ENCODE data around the gene RPL38. TPM values are rescaled to one million over a fixed set of nuclear protein-coding genes. Genes with fewer than 3 reads are reported as not detected.
"Not testable (repeated sequence)": the region's sequence is repeated elsewhere in the genome, so short reads cannot be mapped to it uniquely, and the experiment has no call there.

Gene RPL38
- total RNA-seq, 1 donor: 976 TPM

DNA sequence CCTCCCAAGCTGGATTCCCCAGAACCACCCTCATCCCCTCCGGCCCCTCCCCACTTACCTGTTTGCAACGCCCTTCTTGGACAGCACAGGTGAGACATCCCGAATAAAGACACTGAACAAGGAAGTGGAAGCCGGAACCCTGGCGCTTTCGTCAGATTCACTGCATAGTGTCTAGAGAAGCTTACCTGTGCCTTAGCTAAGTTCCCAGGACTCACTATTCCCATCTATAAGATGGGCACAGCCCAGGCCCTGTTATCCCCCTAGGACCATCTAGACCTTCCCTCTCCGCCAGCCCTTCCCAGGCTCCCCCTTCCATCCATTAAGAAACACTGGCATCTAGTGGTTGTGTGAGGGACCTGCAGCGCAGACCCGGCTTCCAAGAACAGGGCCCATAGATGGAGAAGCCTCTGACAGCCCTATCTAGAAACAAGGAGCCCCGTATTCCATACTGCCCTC is 26.9 kb upstream of the RPL38 start:
- Histone ChIP-seq H3K4me1 (ENCODE audit: insufficient read depth, low read length) (no peaks in the 10 kb centered on the region), H3K9me3 (ENCODE audit: low read depth, low read length) (no peaks in the 10 kb centered on the region), H3K27me3 (ENCODE audit: insufficient read depth, low read length) (peaks cover 3% of the 10 kb centered on the region), H3K4me3 (ENCODE audit: low read length) (no peak overlapping the region)

DNA sequence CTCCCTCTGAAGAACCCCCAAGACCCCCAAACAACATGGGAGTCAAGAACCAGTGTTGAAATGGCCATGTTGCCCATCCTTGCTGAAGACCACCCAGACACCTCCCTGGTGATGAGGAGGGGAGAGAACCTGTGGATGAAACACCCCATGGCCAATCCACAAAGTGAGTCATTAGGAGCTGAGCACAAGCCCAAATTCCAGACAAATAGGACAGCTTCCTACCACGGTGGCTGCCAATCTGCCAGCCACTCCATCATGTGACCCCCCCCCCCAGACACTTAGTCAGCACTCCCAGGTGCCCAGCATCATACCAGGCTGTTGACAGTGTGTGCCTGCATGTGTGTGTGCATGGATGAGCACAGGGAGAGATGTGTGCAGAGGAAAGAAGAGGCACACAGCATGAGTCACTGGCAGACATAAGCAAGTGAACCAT is 26.4 kb upstream of the RPL38 start:
- Histone ChIP-seq H3K4me1 (ENCODE audit: insufficient read depth, low read length) (no peaks in the 10 kb centered on the region), H3K9me3 (ENCODE audit: low read depth, low read length) (no peaks in the 10 kb centered on the region), H3K4me3 (ENCODE audit: low read length) (no peak overlapping the region), H3K27me3 (ENCODE audit: insufficient read depth, low read length) (peaks cover 3% of the 10 kb centered on the region)

DNA sequence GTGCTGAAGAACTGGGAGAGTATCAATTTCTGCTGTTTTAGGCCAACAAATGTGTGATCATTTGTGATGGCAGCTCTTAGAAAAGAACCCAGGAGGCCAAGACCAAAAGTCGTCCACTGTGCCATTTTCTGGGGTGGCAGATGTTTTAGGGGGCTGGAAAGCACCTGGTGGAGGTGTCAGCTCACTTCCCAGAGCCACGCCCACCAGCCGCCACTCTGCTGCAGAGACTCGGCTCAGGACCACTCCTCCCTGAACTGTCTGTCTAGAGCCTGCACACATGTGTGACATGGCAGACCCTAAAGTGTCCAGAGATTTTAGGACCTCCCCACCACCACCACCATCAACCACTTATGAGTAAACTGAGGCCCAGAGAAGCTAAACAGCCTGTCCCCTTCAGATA is 23.9 kb upstream of the RPL38 start:
- Histone ChIP-seq H3K4me1 (ENCODE audit: insufficient read depth, low read length) (no peaks in the 10 kb centered on the region), H3K4me3 (ENCODE audit: low read length) (no peak overlapping the region), H3K9me3 (ENCODE audit: low read depth, low read length) (no peaks in the 10 kb centered on the region), H3K27me3 (ENCODE audit: insufficient read depth, low read length) (peaks cover 3% of the 10 kb centered on the region)

DNA sequence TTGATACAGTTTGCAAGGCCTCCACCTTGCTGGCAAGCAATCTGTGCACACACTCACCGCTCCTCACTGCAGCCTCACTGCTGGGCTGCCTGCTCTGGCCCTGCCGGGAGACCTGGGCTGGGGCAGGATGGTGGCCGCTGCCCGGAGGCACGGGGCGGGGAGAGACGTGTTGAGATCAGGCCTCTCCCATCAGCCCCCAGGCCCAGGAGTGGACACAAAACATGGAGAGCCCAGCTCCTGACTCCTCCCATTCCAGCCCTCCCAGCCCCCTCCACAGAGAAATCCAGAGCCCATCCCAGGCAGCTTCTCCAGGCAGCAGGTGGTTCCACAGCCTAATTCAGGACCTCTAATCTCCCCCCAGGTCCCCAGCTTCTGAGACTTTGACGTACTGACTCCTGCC is 23.1 kb upstream of the RPL38 start:
- H3K4me3 ChIP-seq (ENCODE audit: low read length): no peak overlapping the region
- H3K4me1 ChIP-seq (ENCODE audit: insufficient read depth, low read length): no peaks in the 10 kb centered on the region
- no peaks in the 10 kb centered on the region for H3K9me3 ChIP-seq (ENCODE audit: low read depth, low read length)
- H3K27me3 ChIP-seq (ENCODE audit: insufficient read depth, low read length): peaks cover 3% of the 10 kb centered on the region

DNA sequence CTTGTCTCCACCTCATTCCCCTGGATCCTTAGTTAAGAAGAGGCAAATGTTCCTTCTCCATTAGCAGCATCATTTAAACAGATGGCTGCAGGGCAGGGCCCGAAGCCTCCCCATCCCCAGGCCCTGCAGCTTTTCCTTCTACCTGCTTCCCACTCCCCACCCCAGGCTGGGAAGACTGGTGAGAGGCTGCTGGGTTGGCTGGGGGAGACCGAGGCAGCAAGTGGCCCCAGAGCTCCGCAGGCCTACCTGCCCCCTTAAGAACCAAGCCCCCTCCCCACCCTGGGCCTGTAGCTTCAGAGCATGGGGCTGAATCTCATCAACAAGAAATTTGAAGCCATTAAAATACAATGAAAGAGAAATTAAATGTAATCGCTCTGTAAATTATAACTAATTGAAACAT is 22.1 kb upstream of the RPL38 start:
- H3K27me3 ChIP-seq (ENCODE audit: insufficient read depth, low read length): peaks cover 2% of the 10 kb centered on the region
- no peaks in the 10 kb centered on the region for H3K9me3 ChIP-seq (ENCODE audit: low read depth, low read length)
- no peaks in the 10 kb centered on the region for H3K4me1 ChIP-seq (ENCODE audit: insufficient read depth, low read length)
- no peak overlapping the region for H3K4me3 ChIP-seq (ENCODE audit: low read length)

DNA sequence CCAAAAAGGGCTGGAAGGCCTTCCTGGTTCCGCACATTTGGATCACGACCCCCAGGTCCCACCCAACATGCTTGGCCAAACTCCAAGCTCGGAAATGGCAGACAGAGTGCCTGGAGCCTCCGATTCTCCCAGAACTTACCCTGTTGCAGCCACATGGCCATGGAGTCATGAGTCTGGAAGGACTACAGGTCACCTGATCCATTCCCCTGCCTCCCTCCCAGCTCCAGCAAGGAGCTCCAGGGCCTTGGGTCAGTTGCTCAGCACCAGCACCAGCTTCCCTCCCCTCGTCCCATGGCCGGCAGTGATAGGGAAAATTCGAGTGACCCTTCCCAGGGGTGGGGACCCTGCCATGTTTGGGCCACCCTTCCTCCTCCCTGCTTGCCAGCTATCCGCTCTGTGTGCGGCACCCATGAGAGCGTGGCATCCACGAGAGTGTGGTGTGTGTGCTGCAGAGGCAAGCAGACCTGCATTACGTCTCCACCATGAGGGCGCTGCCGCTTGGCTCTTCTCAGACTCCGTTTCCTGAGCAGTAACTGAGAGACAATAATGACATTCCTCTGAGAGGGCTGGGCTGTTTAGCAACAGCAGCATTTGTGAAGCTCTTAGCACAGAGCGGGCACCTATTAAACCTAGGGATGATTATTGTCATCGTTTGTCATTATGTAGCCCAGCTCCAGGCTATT is 21.3 kb upstream of the RPL38 start:
- H3K4me3 ChIP-seq (ENCODE audit: low read length): no peak overlapping the region
- no peaks in the 10 kb centered on the region for H3K4me1 ChIP-seq (ENCODE audit: insufficient read depth, low read length)
- no peaks in the 10 kb centered on the region for H3K27me3 ChIP-seq (ENCODE audit: insufficient read depth, low read length)
- H3K9me3 ChIP-seq (ENCODE audit: low read depth, low read length): no peaks in the 10 kb centered on the region

DNA sequence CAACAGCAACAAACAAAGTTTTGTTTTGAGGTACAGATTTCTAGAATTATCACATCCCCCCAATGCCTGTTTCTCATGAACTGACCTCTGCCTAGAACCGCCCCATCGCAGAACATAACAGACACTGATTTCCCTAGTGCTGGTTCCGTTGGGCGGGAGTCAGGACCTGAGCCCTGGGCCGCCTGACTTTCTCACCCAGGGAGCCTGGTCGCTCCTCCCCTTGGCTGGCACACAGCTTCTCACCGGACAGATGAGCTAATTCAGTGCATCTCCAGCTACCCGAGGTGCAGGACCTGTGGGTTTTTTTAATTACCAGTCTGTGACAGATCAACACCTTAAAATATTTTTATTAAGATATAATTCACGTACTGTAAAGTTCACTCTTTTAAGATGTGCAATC is 20.1 kb upstream of the RPL38 start:
- H3K9me3 ChIP-seq (ENCODE audit: low read depth, low read length): no peaks in the 10 kb centered on the region
- H3K4me1 ChIP-seq (ENCODE audit: insufficient read depth, low read length): no peaks in the 10 kb centered on the region
- H3K4me3 ChIP-seq (ENCODE audit: low read length): no peak overlapping the region
- no peaks in the 10 kb centered on the region for H3K27me3 ChIP-seq (ENCODE audit: insufficient read depth, low read length)

DNA sequence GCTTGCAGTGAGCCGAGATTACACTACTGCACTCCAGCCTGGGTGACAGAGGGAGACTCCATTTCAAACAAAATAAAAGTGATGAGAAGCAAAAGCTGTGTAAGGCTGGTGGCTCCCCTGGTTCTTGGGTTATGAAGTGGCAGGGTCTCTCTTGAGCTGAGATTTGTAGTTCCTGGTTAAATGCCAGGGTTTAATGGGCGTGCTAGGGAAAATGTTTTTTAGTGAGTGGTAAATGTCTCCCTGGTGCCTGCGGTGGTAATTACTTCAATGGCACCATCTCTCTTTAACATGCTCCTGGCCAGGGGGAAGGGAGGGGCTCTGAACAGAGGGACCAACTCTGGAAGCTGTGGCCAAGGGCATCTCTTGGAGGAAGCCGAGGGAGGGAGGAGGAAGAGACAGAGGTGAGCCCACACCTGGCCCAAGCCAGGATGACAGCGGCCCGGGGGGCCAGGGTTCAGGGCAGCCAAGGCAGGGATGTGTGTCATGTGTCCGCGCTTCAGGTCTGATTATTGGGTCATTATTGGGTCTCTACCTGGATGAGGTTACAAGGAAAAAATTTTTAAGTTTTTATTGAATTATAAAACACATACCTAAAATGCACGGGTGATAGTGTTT is 17.8 kb upstream of the RPL38 start:
- Histone ChIP-seq H3K4me1 (ENCODE audit: insufficient read depth, low read length) (no peaks in the 10 kb centered on the region), H3K4me3 (ENCODE audit: low read length) (no peak overlapping the region), H3K9me3 (ENCODE audit: low read depth, low read length) (no peaks in the 10 kb centered on the region), H3K27me3 (ENCODE audit: insufficient read depth, low read length) (no peaks in the 10 kb centered on the region)

DNA sequence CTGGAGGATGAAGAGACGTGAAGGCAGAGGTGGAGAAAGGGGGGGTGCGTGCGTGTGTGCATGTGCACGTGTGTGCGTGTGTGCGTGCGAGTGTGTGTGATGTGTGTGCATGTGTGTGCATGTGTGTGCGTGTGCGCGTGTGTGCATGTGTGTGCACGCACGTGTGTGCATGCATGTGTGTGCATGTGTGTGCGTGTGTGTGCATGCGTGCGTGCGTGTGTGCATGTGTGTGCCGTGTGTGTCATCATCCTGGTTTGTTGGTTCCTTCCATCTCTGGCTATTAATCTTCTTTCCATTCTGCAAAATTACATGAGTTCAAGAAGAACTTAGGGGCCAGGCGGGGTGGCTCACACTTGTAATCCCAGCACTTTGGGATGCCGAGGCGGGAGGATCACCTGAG is 17.0 kb upstream of the RPL38 start:
- Histone ChIP-seq H3K27me3 (ENCODE audit: insufficient read depth, low read length) (no peaks in the 10 kb centered on the region), H3K9me3 (ENCODE audit: low read depth, low read length) (no peaks in the 10 kb centered on the region), H3K4me3 (ENCODE audit: low read length) (no peak overlapping the region)

DNA sequence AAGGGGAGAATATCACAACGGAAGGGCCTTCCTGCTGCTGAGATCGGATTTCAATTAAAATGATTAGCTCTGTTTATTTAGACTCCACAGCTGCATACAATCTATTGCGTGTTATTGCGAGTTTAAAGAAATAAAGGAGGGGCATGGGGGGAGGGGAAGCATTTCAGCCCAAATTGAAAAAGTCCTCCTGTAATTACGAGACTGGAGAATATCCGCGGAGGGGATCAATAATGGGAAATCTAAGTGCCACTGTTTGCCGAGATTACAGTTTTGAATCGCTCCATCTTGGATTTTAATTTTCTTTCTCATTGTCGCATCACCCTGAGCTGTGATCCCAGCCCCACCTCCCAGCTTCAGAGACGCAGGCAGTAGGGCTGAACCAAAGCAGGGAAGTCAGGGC is 15.7 kb upstream of the RPL38 start:
- H3K4me1 ChIP-seq (ENCODE audit: insufficient read depth, low read length): no peaks in the 10 kb centered on the region
- H3K9me3 ChIP-seq (ENCODE audit: low read depth, low read length): no peaks in the 10 kb centered on the region
- H3K4me3 ChIP-seq (ENCODE audit: low read length): no peak overlapping the region
- no peaks in the 10 kb centered on the region for H3K27me3 ChIP-seq (ENCODE audit: insufficient read depth, low read length)

More for the DNA sequence above, 17.0 kb upstream of the RPL38 start:
- H3K4me1 ChIP-seq (ENCODE audit: insufficient read depth, low read length): no peaks in the 10 kb centered on the region

DNA sequence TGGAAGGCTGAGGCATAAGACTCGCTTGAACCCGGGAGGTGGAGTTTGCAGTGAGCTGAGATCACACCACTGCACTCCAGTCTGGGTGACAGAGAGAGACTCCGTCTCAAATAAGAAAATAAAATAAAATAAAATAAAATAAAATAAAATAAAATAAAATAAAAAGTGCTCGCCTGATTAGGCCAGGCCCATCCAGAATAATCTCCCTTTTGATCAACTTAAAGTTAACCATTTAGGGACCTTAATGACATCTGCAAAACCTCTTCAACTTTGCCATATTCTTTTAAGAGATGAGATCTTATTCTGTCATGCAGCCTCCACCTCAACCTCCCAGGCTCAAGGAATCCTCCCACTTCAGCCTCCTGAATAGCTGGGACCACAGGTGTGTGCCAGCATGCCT is 14.8 kb upstream of the RPL38 start:
- not testable (repeated sequence) for H3K4me3 ChIP-seq (ENCODE audit: low read length); H3K4me1 ChIP-seq (ENCODE audit: insufficient read depth, low read length); H3K27me3 ChIP-seq (ENCODE audit: insufficient read depth, low read length); H3K9me3 ChIP-seq (ENCODE audit: low read depth, low read length)

DNA sequence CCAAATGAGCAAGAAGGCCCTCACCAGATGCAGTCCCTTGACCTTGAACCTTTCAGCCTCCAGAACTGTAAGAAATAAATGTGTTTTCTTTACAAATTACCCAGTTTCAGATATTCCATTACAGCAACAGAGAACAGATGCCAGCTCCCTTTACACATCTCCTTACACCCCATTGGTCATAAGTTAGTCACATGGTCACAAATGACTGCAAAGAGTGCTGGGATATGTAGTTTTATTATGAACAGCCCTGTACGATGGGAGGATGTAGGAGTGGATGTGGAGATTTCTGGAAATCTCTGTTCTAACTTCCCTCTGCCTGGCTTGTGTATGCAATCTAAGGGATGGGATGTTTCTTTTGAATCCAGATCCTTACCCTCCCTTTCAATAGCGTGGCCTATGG is 13.3 kb upstream of the RPL38 start:
- peaks cover 15% of the 10 kb centered on the region for H3K4me1 ChIP-seq (ENCODE audit: insufficient read depth, low read length)
- no peaks in the 10 kb centered on the region for H3K9me3 ChIP-seq (ENCODE audit: low read depth, low read length)
- H3K4me3 ChIP-seq (ENCODE audit: low read length): no peak overlapping the region
- H3K27me3 ChIP-seq (ENCODE audit: insufficient read depth, low read length): no peaks in the 10 kb centered on the region

DNA sequence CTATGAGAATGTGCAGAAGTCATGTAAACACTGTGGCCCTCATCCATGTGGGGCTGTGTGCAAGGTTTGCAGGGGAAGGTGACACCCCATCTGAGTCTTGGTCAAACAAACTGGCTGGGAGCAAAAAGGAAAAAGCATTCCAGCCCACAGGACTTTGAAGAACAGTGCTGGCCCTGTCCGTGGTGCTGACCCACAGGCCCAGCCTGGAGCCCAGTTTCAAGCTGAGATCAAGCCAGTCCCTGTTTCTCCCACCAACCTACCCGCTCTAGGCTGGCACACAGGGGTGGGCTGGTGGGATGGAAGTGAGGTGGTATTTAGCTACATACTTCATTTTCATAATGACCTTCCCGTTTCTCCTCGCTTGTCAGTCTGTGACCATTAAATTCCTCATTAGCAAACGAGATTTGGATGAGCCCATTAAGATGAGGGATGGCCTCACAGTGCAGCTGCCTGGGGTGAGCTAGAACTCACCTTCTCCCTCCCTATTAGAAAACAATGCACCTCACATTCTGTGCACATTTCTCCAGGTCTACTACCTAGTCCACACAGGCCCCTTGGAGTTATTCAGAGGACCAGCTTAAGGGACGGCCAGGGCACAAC is 12.6 kb upstream of the RPL38 start:
- Histone ChIP-seq H3K27me3 (ENCODE audit: insufficient read depth, low read length) (no peaks in the 10 kb centered on the region), H3K9me3 (ENCODE audit: low read depth, low read length) (no peaks in the 10 kb centered on the region), H3K4me1 (ENCODE audit: insufficient read depth, low read length) (peaks cover 15% of the 10 kb centered on the region), H3K4me3 (ENCODE audit: low read length) (no peak overlapping the region)

DNA sequence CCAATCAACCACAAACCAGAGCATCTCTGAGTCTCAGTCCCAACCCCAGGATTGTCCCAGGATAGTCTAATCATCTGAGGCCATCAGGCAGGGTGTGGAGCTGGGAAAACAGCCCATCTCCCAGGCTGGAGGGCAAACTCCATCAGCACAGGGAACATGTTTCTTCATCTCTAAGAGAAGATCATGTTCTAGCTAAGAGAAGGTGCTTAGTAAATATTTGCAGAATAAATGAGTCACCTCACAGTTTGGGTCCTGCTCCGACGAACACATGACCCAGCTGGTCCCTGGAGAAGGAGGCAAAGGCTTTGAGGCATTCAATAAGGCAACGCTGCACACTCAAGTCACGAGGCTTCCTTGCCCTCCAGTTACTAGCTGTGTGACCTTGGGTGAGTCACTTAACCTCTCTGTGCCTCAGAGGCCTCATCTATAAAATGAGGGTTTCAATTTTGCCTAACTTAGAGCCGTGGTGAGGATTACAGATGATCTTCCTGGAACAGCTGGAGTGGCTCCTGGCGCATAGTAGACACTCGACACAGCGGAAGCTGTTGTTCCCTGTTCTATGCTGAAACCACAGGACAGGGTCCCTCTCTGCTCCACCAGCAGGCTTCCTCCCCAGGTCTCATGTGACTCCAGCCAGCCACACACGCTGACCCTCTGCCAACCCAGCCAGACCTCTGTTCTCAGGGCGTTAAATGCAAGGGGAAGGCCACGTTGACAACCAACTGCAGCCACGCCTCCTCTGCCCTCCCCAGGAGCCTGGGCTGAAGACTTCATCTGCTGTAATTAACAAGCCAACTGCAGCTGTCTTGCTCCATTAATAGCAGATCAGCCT is 10.3 kb upstream of the RPL38 start:
- no peaks in the 10 kb centered on the region for H3K27me3 ChIP-seq (ENCODE audit: insufficient read depth, low read length)
- peaks cover 15% of the 10 kb centered on the region for H3K4me1 ChIP-seq (ENCODE audit: insufficient read depth, low read length)
- H3K4me3 ChIP-seq (ENCODE audit: low read length): no peak overlapping the region
- H3K9me3 ChIP-seq (ENCODE audit: low read depth, low read length): no peaks in the 10 kb centered on the region

DNA sequence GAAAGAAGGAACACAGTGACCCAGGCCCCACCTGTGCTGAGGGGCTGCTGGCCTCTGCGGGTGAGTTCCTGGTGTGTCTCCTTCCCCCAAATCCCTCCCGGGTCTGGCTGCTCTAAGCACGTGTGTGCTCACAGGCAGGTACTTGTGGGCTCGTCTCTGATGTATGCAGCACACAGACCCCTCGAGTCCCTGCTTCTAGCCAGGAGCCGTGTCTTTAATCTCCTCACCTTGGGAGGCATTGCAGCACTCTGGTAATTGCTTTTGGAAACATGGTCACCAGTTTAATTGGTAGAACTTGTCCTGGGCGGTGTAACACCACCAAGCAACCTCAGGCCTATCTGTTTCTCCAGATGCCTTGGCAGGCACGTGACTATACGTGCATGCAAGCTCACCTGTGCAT is 8.8 kb upstream of the RPL38 start:
- peaks cover 22% of the 10 kb centered on the region for H3K4me1 ChIP-seq (ENCODE audit: insufficient read depth, low read length)
- H3K4me3 ChIP-seq (ENCODE audit: low read length): no peak overlapping the region
- H3K9me3 ChIP-seq (ENCODE audit: low read depth, low read length): no peaks in the 10 kb centered on the region
- no peaks in the 10 kb centered on the region for H3K27me3 ChIP-seq (ENCODE audit: insufficient read depth, low read length)
